Measurements from ENCODE around the gene CIROP.

CIROP gene, protein sequence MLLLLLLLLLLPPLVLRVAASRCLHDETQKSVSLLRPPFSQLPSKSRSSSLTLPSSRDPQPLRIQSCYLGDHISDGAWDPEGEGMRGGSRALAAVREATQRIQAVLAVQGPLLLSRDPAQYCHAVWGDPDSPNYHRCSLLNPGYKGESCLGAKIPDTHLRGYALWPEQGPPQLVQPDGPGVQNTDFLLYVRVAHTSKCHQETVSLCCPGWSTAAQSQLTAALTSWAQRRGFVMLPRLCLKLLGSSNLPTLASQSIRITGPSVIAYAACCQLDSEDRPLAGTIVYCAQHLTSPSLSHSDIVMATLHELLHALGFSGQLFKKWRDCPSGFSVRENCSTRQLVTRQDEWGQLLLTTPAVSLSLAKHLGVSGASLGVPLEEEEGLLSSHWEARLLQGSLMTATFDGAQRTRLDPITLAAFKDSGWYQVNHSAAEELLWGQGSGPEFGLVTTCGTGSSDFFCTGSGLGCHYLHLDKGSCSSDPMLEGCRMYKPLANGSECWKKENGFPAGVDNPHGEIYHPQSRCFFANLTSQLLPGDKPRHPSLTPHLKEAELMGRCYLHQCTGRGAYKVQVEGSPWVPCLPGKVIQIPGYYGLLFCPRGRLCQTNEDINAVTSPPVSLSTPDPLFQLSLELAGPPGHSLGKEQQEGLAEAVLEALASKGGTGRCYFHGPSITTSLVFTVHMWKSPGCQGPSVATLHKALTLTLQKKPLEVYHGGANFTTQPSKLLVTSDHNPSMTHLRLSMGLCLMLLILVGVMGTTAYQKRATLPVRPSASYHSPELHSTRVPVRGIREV

DNA sequence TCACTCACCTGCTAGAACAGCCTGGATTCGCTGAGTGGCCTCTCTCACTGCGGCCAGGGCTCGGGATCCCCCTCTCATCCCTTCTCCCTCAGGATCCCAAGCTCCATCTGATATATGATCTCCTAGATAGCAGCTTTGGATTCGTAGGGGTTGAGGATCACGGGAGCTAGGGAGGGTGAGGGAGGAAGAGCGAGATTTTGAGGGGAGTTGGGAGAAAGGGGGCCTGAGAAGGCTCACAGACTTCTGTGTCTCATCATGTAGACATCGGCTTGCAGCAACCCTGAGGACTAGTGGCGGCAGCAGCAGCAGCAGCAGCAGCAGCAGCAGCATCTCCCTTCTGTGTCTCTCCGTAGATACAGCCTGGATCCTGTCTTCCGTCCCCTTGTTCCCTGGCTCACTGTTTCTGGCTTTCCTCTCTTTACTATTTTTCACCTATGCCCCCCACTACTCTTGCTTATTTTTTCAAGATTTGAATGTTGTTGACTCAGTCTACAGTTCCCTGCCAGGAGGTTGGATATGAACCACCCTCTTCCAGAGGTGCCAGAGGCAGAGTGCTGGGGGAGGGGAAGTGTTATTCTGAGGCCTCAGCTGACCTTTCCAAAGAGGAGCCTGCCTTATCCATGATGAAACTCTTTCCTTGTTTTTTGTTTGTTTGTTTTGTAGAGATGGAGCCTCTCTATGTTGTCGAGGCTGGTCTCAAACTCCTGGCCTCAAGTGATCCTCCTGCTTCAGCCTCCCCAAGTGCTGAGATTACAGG, at the start of gene CIROP:
Gene CIROP, minus strand, starts transcription at position 399 of the 757 bp plus-strand sequence. Its CDS starts 69 bp downstream, at position 330.
- no peak for DNase-seq

DNA sequence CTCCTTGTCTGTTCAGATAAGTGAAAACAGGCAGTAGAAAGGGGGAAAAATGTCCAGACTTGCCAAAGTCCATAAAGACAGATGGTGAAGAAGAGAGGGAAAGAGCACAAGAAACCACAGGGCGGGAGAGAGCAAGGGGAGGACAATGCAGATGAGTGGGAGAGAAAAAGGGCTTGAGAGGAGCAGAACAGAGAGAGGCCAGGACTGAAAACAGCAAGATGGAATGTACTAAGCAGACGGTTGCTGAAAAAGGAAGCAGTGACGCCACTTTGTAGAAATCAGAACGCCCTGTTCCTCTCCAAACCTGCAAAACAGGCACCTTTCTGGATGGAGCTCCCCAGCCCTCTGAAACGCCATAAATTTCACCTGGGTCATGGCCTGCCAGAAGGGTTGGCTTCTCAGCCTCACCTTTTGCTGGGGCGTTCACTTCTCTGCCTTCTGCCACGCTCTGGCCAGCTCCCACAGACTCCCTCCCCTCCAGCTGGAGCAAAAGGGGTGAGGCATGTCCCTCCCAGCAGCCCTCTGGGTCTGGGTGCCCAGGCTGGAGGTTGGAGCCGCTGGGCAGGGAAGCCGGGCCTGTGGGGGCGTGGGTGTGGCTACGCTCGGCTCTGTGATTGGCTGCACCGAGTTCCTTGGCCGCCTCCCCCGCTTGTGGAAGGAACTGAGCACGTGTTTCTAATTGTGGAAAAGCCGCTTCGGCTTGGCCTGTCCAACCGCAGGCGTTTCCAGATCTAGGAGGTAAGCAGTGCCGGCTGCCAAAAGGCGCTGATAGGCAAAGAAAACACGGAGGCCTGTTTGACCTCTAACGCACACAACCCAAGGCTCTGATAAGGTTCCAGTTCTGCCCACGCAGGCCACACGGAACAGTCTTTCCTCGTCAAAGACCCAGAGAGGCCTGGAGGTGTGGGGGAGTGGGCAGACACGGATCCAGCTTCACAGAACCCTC, 49.3 kb upstream of the CIROP start:
- no peak for DNase-seq

DNA sequence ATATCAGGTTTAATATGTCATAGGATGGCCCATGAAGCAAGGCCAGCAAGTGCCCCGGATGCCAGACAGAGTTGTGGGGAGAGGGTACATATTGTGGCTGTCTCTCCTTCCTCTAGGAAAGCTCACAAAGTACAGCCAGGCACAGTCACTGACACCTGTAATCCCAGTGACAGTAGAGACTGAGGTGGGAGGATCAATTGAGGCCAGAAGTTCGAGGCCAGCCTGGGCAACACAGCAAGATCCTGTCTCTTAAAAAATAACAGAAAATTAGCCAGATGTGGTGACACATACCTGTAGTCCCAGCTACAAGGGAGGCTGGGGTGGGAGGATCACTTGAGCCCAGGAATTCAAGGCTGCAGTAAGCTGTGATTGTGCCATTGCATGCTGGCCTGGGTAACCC, 46.6 kb upstream of the CIROP start:
- no peak for DNase-seq

DNA sequence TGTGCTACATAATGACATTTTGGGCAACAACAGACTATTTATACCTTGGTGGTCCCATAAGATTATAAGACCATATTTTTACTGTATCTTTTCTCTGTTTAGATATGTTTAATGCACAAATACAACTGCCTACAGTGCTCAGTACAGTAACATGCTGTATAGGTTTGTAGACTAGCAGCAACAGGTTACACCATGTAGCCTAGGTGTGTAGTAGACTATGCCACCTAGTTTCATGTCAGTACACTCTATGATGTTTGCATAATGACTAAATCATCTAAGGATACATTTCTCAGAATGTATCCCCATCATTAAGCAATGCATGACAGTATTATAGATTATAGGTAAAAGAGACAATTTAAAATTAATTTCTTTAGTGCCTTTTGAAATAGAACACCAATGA, 45.0 kb upstream of the CIROP start:
- no peak for DNase-seq

DNA sequence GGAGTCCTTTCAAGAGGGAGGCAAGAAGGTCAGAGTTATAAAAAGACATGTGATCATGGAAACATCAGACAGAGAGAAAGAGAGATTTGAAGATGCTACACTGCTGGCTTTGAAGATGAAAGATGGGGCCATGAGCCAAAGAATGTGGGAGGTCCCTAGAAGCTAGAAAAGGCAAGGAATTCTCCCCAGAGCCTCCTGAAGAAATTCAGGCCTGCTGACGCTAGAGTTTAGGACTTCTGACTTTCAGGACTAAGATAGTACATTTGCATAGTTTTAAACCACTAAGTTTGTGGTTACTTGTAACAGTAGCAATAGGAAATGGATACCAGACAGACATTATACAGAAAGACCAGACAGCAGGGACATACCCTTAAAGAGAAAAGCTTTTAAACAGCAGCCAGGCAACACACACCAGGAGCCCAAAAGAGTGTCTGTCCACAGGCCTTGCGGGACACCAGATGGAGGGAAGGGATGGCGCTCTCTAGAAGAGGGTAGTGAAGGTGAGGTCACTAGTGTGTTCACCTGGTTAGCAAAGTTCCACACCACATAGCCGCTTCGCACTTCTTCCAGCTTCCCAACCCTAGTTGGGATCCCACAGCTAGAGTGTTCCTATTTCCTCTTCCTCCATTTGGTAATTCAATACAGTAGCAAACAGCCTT, 43.9 kb upstream of the CIROP start:
- no peak for DNase-seq

DNA sequence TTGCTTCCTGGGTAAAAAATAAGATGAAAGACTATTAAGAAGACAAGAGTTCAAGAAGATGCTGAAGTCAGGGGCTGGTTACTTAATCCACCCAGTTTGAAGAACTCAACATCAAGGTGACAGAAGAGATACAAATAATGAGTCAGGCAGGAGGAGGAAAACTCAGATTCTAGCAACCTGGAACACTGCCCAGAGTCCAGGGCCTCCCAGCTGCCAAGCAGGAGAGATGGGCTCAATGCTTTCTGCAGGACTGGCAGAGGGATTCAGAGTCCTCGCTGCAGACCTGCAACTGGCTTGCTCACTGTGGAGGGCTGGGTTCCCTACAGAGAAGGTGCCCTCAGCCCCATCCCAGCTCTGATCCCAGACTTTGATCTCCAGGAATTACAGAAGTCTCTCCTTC, 42.9 kb upstream of the CIROP start:
- DNase-seq: no peak

DNA sequence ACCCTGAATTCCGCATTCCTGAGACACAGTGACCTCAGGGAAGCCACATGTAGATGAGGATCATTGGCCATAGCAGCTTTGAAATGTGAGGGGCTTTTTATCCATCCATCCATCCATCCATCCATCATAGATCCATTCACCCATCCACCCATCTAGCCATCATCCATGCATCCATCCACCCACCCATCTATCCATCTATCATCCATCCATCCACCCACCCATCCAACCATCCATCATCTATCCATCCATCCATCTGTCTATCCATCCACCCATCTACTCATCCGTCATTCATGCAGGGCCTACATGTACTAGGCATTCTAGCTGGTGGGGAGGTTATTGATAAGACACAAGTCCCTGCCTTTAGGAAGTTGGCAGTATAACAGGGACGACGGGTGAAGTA, 42.2 kb upstream of the CIROP start:
- DNase-seq: no peak

DNA sequence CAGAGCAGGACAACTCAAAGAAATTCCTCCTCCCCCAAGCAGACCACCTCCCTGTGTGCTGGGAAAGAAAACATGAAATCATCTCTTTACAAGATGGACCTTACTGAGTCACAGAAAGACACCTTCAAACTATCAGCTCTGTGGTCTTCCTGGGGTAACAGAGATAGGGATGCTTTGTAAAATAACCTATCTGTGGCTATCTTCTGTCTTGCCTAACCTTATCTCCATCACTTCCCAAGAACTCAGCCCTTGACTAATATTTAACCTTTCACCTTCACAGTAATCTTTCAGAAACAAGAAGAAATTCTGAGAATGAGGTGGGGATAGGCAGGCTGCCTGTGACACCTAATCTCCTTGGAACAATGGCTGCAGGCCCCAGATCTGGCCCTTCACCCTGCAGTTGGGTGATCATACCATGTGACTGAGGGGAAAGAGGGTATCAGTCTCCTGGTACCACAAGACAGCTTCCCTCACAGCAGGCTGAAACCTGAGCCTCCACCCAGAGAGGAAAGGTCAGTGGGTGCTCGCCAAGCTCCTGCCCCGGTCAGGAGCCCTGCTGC, 41.6 kb upstream of the CIROP start:
- no peak for DNase-seq

DNA sequence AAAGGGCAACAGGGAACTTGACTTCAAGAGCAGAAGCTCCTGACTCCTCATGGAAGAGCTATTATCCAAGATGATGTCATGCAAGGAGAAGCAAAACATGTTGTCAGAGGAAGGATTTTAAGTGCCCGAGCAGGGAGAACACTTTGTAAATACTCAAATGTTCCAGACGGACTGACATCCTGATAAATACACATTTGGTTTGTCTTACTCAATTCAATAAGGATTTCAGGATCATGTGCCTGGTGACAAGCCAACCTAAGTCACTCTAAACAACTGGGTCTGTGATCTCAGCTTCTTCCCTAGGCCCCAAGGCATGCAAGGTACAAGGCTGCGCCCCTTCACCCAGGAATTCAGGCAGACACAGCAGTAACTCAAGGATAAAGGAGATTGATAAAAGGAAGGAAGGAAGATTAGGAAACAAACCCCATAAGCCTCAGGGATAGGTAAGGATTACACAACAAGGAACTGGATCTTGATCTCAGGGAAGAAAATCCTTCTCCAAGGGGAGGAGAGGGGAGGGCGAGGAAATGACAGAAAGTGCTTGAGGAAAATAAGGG, 41.1 kb upstream of the CIROP start:
- DNase-seq: no peak

DNA sequence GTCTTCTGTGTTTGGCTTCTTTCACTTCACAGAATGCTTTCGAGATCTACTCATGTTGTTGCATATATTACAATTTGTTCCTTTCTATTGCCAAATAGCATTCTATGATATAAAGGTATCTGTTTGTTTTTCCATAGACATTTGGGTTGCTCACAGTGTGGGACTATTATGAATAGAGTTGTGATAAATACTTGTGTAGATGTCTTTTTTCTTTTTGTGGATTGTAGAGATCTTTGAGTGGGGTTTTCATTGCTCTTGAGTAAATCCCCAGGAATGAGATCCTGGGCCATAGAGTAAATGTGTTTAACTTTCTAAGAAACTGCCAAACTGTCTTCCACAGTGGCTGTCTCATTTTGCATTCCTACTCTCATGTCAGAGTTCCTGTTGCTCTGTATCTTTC, 39.1 kb upstream of the CIROP start:
- DNase-seq: no peak

DNA sequence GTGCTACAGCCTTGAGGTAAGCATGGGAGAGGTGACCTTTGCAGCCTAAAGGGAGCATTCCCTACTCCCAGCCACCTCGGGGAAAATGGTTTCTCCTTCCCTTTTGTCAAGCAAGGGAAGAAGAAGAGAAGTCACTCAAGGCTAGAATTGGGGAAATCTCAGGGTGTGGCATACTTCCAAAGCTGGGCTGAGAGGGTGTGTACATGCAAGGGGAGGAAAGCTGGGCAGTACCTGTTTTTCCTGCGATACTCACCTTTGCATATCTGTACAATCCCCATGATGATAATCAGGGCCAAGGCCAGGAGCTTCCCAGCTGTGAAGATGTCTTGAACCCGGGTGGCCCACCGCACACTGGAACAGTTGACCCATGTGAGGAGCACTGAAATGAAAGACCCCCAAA, 38.0 kb upstream of the CIROP start:
- DNase-seq: no peak

DNA sequence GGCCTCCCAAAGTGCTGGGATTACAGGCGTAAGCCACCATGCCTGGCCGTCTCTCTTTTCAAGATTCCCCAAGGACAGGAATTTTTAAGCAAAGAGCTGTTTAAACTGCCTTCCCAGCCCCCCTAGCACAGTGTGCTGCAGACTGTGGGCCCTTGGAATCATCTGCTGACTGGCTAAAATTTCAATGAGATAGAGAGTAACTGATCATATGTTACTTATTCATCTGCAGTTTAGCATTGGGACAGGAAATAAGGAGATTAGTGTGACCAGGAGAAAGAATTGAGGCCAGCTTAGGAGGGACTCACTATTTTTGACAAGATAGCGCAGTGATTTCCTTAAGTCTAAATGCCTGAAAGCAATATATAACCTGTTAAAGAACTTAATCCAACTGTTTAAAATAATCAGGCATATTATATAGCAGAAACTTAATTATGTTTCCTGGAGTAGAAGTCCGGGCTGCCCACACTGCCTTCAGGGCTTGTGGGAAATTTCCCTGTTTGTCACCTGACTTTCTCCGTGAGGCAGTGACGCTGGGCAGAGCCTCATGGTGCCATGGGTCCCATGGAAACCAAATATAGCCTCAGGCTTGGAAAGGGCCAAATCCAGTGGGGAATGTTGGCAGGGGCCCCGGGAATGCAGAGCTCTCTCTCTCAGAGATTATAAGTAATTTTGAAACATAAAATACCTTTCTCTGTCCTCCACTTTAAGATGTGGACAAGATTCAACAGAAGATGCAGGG, 37.1 kb upstream of the CIROP start:
- DNase-seq: no peak

DNA sequence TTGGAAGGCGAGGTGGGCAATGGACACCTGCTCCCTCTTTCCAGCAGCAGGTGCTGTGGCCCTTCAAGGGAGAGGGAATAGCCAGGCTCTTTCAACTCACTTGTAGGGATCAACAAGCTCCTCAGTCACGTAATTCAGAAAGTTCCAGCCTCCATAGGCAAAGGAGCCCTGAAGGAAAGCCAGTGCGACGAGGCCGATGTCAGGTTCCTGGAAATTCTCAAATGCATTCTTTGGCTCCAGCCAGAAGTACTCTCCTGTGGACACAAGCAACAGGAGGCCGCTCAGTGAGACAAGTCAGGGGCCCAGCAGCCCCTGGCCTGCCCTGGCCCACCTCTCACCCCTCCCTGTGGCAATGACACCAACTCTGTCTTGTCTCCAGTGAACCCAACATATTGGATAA, 35.6 kb upstream of the CIROP start:
- DNase-seq: no peak

DNA sequence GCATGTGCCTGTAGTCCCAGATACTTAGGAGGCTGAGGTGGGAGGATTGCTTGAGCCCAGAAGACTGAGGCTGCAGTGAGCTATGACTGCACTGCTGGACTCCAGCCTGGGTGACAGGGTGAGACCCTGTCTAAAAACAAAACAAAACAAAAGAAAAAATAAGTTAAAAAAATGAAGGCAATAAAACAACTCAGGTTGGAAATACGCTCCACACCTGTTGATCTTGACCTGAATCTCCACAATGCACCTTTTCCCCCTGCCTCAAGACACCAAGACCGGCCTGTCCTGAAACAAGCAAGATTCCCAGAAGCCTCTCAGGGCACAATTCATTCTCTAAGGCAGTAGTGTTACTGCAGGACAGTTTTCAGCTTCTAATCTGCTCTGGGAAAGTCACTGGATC, 35.1 kb upstream of the CIROP start:
- DNase-seq: no peak

DNA sequence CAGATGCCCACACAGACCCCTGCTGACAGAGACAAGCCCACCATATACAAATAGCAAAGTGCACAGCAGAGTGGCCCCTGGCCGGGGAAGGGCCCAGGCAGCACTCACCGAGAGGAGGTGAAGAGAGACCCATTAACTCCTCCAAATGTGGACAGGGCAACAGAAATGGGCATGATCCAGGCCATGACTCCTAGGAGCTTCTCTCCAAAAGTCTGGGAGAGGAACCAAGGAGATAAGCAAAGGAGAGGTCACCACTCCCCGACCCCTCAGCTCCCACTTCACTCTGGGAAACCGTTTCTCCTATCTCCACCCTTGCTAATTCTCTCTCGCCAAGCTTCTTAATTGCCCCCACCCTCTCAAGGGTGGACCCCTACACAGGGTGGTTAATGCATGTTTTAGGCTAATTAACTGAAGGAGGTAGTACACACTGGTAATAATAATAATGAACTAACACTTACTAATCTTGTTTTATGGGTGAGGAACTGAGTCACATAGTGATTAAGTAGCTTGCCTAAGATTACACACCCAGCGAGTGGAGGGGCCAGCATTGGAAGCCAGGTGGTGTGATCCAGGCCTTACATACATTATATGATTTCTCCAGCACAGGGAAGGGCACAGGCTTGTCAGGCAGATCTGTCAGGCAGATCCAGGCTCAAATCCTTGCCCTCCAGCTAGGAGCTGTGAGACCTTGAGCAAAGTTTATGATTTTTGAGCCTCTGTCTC, 33.2 kb upstream of the CIROP start:
- no peak for DNase-seq

DNA sequence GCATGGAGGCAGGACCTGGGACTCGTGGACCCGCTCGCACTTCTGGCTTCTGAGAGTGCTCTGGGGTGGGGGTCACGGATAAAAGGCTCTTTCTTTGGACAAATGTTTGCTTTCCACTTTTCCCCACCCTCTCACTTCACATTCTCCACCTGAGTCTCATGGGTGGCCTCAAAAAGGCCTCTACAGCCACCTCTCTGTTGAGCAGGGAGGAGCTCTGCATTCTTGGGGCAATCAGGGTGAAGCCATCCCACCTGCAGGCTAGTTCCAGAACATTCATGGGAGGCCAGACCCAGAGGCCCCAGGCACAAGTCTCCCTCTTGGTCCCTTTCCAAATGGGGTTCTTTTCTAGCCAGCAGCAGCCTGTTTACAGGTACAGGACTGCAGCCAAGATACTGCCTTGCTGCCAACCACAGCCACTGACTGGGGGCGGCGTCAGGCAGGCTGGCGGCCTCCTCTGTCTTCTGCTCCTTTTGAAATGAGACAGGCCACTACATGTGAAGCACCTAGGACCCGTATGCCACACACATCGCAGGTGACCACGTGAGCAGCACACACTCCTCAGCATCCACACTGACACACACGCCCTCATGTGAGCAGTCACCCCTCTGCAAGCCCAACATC, 32.5 kb upstream of the CIROP start:
- no peak for DNase-seq

DNA sequence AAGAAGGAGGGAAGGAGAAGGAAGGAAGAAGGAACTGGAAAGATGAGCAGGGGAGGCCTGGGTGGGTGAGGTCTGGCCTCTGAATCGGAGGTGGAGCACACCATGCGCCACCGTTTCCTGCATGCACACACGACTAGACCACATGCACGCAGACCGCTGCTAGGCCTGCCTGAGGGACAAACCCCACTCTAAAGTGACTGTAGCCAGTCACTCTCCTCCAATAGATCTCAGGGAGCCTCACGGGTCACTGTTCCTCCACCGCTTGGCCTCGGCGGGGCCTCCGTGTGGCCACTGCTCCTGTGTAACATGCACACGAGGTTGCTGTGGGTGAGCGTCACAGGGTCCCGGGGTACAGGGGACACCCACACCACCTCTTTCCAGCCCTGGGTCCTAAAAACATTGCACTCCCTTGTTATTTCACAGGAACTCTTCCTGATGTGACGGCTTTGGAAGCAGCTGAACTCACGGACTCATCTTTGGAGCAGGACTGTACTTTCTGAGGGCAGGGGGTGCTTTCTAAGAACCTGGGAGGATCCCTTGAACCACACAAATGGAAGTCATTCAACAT, 31.9 kb upstream of the CIROP start:
- no peak for DNase-seq

DNA sequence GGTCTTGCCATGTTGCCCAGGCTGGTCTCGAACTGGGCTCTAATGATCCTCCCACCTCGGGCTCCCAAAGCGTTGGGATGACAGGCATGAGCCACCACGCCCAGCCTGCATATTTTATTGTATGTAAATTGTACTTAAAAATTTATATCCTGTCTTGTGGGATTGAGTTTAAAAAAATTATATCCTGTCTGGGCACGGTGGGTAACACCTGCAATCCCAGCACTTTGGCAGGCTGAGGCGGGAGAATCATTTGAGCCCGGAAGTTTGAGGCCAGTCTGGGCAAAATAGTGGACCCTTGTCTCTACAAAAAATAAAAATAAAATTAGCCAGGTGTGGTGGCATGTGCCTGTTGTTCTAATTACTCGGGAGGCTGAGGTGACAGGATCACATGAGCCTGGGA, 28.2 kb upstream of the CIROP start:
- DNase-seq: no peak

DNA sequence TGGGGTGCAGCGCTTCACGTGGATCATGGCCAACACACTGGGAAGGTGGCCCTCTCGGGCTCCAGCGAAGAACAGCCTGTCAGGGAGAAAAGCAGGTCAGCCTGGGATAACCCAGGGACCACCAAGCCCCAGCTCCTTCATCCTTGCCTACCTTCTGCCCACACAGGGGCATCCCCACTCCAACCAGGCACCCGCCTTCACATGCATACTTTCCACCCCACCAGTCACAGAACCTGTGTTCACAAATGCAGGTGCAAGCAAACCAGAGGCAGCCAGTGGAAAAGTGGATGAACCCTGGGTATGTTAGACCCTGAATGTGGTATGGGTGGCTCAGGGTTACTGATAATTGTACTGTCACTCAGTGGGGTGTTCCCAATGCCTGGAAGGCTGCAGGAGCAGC, 26.7 kb upstream of the CIROP start:
- DNase-seq: no peak
